ENCODE data around the gene HESX1. TPM values are rescaled to one million over a fixed set of nuclear protein-coding genes. Genes with fewer than 3 reads are reported as not detected.

The HESX1 gene
- total RNA-seq, 1 donor from 2014 or later, result 0.13 TPM

GRCh38 chr3:57168151-57168550 is 31.6 kb downstream of the HESX1 start:
- no peak for DNase-seq (ENCODE audit: low read depth in 2 of 2)

GRCh38 chr3:57166660-57167059 is 33.1 kb downstream of the HESX1 start:
- DNase-seq (ENCODE audit: low read depth in 2 of 2), result no peak

- no peak for DNase-seq (ENCODE audit: low read depth in 2 of 2)
Measured at GRCh38 chr3:57165641-57166040, 34.1 kb downstream of the HESX1 start.

- peak; percentile 35 to 82 for DNase-seq (ENCODE audit: low read depth in 2 of 2)
Measured at GRCh38 chr3:57164657-57165573, 34.9 kb downstream of the HESX1 start, which contains the start of gene IL17RD. IL17RD (minus strand) TSS chr3:57165353; CDS start chr3:57165286, 67 bp downstream.

GRCh38 chr3:57164217-57164656 is 35.5 kb downstream of the HESX1 start:
- DNase-seq (ENCODE audit: low read depth in 2 of 2), result no peak

- DNase-seq (ENCODE audit: low read depth in 2 of 2), result no peak
Measured at GRCh38 chr3:57163751-57164150, 36.0 kb downstream of the HESX1 start.

GRCh38 chr3:57161915-57162314 is 37.9 kb downstream of the HESX1 start:
- DNase-seq (ENCODE audit: low read depth in 2 of 2), result no peak

GRCh38 chr3:57160765-57161538 is 38.8 kb downstream of the HESX1 start:
- no peak for DNase-seq (ENCODE audit: low read depth in 2 of 2)

- no peak for DNase-seq (ENCODE audit: low read depth in 2 of 2)
Measured at GRCh38 chr3:57160076-57160764, 39.6 kb downstream of the HESX1 start.

GRCh38 chr3:57158813-57159738 is 40.7 kb downstream of the HESX1 start:
- DNase-seq (ENCODE audit: low read depth in 2 of 2), result peak in 1 of 2 donors; percentile 49

- DNase-seq (ENCODE audit: low read depth in 2 of 2), result no peak
Measured at GRCh38 chr3:57158325-57158724, 41.5 kb downstream of the HESX1 start.

GRCh38 chr3:57157545-57157944 is 42.2 kb downstream of the HESX1 start:
- no peak for DNase-seq (ENCODE audit: low read depth in 2 of 2)

GRCh38 chr3:57155310-57155643 is 44.5 kb downstream of the HESX1 start:
- no peak for DNase-seq (ENCODE audit: low read depth in 2 of 2)

- no peak for DNase-seq (ENCODE audit: low read depth in 2 of 2)
Measured at GRCh38 chr3:57154470-57155309, 45.1 kb downstream of the HESX1 start.

GRCh38 chr3:57152151-57153143 is 47.3 kb downstream of the HESX1 start:
- DNase-seq (ENCODE audit: low read depth in 2 of 2), result no peak

- no peak for DNase-seq (ENCODE audit: low read depth in 2 of 2)
Measured at GRCh38 chr3:57151749-57152148, 48.0 kb downstream of the HESX1 start.

- DNase-seq (ENCODE audit: low read depth in 2 of 2), result peak in 1 of 2 donors; percentile 59
Measured at GRCh38 chr3:57151021-57151449, 48.7 kb downstream of the HESX1 start.

GRCh38 chr3:57150113-57150581 is 49.6 kb downstream of the HESX1 start:
- no peak for DNase-seq (ENCODE audit: low read depth in 2 of 2)

All from dermis microvascular lymphatic vessel endothelial cell (primary cell).